NCI-H345 treated with DMSO at 0.1 percent for 48 hours (cell line): ENCODE results near the gene PLA2R1.
A peak's percentile ranks its signal among the peaks of the same experiment; 100 is the strongest.

Experiments used
- DNase-seq: peaks from one replicate; lab custom pipeline; 2025; ENCODE audit not compliant: unreplicated experiment; lab: John Stamatoyannopoulos, UW

PLA2R1 gene

DNA sequence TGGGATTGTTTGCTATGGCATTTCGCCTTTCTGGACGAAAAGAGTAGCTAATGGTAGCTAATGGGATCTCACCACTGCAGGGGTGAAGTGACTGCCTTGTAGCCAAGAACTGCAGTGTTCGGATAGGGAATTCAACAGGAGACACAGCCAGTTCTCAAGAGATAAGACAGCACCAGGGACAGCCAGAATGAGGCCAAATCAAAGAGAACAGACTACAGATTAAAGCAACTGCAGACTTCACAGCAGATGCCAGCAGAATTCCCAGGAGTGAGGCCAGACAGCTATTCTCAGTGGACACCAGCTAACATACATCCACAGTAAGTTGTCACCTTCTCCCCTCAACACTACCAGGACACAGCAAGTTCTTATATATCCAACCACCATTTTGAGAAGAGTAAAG, 124.0 kb downstream of the PLA2R1 start:
- no peak for DNase-seq

DNA sequence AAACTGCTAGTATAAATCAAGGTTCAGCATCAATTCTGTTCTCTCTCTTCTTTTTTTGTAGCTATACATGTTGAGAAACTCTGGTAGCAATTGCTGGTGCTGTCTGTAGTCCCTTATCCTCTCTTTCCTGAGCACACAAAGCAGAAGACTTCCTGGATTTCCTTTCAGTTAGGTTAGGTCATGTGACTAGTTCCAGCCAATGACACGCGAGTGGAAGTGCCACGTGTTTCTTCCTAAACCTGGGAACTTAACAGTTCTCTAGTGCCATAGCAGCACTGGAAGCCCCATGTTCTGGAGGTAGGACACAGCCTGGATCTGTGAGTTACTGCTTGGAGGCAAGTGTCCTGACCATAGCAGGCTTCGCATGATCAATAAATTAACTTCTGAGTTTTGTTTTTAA, 125.9 kb downstream of the PLA2R1 start:
- no peak for DNase-seq

DNA sequence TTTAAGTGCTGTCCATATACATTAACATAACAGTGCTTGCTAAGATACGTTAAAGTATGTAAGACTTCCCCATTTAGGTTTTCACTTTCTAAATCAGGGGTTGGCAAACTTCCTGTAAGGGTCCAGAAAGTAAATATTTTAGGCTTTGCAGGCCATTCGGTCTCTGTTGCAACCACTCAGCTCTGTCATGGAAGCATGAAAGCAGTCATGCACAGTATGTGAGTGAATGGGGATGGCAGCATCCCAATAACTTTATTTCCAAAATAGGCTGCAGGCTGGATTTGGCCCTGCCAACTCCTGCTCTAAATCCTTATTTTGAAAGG, 128.7 kb downstream of the PLA2R1 start:
- DNase-seq: no peak

DNA sequence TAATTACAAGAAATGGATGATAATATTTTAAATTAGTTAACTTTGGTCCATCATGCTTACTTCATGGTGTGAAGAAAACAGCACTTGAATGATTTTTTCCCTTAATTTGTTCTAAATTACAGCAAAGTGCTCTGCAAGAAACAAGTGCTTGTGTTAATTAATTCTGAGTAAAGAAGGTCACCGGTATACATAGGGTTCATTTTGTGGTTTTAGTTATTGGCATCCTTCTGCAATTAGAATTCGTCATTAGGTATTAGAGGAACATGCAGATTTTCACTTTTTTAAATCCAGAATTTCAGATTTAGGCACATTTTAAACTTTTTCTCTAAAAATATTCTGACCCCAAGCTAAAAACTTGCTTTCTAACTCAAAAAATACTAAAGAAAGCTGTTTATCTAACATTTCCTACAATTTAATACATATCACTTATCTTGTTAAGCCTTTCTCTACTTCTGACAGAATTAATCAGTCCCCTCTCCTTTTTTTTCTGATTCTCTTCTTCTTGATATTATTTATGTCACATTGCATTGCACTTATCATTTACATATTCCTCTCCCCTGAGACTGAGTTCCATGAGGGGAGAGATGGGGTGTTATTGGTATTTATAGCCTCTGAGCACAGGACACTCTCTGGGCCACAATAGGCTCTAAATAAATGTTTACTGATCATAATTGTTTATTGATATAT, 129.2 kb downstream of the PLA2R1 start:
- no peak for DNase-seq

DNA sequence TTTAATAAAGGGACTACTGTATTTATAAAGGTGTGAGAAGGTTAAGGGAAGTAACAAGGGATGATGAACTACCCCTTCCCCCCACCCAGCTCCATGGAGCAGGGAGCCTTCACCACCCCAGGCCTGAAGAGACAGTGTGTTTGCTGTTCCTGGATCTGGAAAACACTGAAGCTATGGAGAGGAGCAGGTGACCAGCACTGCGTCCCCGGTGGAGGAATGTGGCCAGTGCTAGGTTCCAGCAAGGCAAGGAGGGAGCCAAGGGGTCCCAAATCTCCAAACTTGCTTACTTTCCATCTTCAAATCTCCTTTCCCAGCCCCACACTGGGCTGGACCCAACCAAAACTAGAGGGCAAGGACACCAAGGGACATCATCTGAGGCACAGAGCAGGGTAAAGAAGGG, 135.7 kb downstream of the PLA2R1 start:
- no peak for DNase-seq

DNA sequence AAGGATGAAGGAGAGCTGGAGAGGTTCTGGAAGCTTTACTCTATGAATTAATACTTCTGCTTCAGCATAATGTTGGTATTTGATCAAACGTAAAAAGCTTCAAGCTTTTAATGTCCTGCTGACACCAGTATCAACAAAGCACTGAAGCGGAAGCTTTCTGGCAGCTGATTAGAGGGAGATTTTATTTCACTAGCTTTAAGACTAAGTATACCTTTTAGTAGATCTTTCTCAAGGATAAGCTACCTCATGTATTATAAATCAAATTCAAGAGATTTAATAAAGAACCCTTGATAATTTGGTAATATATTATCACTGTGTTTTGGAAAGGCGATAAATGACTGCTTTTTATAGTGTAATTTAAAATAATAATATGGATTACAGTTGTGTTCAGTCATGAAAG, 136.4 kb downstream of the PLA2R1 start:
- DNase-seq: no peak

DNA sequence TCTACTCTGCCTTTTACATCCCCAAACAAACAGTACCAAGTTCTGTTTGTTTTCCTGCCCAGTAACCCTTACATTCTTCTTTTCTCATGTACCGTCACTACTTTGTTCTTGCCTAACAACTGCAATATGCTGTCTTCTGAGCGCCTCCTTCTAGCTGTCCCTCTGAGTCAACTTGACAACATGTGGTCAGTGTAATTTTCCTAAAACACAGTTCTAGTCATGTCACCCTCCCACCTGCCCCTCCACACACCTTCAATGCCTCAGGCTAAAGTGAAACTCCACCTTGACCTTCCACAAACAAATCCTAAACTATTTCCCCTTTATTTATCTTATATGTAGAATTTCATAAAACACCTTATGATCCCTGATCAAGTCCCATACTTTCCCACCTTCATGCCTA, 139.9 kb downstream of the PLA2R1 start:
- DNase-seq: no peak

DNA sequence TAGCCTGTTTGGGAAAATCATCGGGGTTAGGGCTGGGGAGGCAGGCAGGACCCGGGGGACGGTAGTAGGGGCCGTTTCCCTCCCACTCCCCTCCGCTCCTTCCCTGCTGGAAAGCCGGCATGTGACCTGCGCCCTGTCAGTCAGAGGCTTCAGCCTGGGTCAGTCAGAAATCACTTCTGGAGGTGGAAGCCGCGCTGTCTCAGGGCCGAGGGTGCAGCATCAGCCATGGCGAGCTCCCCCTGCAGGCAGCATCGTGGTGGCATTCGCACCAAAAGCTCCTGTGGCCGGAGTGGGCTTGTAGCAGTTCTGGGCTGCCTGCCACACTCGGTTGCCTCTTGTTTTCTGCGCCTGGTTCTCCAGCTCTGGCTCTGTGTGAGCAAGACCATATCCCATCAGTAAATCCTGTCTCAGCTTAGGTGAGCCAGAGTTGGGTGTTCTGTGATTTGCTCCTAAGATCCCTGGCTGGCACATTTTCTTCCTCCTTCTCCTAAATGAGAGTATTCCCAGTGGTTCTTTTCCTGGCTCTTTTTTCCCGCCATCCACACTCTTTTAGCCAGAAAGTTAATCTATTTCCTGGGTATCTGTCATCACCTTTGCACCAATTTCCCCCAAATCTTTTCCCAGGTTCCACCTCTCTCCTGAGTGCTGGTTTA, 140.5 kb downstream of the PLA2R1 start:
- DNase-seq: no peak

DNA sequence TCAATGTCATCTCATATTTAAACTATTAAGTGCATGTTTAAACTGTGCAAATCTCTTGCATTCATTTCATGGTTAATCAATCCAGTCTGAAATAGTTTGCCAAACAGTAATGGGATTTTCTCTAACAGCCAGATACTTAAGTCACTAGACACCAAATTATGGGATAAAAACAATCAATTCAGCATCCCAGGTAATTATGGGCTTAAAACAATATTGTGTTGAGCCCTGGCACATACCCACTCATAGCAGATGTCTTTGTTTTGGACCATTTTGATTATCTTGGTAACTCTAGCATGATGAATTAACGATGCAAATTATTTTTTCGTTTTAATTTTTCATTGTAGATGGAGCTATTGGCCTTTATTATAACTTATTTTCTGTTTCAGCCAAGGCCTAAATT, 145.9 kb downstream of the PLA2R1 start:
- DNase-seq: no peak

DNA sequence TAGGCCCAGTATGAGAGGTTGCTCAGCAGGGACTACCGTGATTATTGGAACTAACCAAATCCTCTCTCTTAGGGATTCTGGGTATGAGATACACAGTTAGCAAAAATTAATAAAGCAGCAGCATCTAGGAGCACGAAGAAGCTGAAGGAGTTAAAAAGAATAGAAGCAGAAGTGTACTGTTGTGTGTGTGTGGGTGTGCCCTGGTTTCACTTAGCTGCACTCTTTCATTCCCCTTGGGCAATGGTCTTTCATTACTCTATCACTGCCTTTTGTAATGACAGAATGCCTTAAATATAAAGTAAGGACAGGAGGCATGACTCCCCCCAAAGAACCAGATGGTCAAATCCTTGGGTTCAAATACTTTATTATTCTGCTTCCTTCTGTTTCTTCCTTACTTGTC, 148.5 kb downstream of the PLA2R1 start:
- no peak for DNase-seq

DNA sequence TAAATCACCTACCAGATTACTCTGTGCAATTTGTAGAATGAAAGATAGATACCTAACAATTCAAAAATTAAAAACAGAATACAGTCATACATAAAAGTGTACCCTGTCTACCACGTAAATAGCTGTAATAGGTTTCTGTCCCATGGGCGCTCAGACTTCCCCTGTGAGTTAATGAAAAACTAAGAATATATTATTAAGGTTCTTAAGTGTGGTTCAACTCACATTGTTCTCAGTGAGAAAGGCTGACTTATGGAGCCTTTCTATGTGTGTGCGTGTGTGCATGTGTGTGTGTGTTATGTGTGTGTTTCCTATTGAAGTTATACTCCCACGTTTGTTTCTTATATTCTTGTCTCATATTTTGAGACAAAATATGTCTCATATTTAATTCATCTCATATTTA, 149.8 kb downstream of the PLA2R1 start:
- no peak for DNase-seq

DNA sequence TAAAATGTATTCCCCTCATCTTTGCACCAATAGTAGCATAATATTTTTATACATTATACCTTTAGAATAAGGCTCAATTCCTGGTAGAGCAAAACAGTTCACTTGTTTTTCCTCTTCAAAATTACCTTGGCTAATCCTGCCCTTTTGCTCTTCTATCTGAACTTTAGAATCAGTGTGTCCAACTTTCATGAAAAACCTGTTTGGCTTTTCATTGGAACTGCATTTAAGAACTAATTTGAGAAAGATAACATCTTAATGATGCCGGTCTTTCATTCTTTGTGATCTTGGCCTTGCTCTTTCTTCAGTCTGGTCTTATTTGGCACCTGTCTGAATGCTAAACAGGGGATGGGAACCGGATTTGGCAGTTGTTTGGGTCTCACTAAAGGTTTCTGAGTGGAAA, 151.5 kb downstream of the PLA2R1 start:
- no peak for DNase-seq

DNA sequence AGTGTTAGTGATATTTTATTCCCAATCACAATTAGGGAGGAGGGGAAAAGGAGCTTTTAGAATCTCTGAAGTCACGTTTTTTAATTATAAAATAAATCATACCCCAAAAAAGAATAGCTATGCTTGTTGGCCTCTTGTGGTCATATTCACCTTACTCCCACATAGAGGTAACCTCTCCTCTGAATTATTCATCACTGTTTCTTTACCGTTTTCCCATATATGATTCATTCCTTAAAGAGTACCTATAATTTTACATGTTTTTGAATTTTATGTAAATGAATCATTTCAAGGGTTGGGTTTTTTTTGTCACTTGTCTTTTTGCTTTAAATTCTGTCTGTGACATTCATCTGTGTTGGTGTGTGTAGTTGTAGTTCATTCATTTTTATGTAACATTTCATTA, 153.8 kb downstream of the PLA2R1 start:
- no peak for DNase-seq

DNA sequence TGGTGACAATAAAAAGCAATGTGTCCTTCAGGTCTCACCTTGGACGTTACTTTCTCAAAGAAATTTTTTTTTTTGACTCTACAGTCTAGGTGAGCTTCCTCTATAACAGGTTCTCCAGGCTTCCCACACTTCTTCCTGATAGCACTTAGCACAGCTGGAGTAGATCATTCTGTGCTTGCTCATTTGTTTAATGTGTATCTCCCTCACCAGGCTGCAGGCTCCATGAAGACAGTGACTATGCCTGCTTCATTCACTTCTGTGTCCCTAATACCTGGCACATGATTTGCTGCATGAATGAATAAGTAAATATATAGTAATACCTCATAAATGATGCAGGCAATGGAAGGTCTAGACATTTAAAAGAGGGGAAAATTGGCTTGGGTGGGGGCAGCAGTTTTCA, 154.5 kb downstream of the PLA2R1 start:
- peak; percentile 57 for DNase-seq

DNA sequence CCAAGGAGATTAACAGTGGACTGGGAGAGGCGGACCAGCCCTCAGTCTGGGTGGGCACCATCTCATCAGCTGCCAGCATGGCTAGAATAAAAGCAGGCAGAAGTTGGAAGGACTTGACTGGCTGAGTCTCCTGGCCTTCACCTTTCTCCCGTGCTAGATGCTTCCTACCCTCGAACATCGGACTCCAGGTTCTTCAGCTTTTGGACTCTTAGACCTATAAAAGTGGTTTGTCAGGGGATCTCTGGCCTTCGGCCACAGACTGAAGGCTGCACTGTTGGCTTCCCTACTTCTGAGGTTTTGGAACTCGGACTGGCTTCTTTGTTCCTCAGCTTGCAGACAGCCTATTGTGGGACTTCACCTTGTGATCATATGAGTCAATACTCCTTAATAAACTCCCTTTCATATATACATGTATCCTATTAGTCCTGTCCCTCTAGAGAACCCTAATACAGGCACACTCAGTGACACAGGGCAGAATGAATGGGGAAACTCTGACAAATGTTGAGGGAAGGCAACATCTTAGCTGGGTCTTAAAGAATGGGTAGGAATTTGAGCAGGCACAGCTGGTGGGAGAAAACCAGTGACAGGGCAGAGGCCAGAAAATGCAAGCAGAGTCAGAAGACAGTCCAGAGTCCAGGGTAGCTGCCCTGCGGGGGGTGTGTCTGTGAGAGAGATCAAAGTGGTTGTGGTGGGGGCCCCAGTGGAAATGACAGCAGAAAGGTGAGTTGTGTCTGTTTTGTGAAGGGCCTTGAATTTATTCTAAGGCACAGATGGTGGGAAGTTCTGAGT, 156.3 kb downstream of the PLA2R1 start:
- no peak for DNase-seq

DNA sequence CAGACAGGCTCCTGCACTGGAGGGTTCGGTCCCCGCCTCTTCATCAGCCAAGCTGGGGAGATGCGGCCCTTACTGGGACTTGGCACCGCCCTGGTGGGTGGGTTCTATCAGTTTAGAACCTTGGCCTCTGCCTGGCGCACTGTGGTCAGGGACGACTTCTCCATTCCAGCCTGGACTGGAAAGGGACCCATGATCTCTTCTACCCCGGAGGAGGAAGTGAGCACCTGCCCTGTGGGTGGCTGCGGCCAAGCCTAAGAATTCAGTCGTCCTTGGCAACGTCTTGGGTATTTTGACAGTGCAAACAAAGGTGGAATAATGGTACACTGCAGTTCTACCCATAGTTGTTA, 157.5 kb downstream of the PLA2R1 start:
- DNase-seq: no peak

DNA sequence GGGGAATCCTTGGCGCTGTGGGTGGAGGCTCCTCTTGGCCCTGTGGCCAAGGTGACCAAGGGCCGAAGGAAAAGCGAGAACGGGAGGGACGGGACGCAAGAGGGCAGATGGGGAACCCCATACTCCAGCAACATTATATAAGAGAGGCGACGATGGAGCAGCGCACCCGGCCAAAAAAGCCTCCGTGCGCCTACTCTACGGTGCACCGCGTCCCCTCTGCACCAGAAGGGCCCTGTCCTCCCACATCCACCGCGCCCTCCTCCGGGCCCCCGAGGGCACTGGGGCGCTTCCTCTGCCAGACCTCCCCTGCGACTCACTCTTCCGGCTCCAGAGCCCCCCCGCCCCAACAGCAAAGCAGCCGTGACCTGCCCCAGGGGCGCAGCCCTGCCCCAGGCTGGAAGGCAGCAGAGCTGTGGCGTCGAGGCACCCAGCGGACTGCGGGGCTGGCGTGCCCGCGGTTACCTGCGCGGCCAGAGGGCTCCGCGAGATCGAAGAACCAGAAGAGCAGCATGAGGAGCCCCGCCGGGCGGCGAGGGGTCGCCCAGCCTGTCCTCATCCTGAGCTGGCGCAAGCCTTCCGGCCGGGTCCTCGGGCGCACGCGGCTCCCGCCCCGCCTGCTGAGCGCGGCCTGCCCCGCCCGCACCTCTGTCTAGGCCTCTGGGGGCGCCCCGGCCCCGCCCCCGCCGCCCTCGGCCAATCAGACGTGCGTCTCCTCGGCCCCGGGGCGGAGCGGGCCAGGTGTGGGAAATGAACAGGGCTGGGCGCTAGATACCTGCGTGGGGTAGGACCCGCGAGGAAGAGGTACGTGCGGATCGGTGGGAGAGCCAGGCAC, 158.1 kb downstream of the PLA2R1 start, which contains the start of gene LY75:
TSS of gene LY75 (minus strand) at position 630 of the 832 bp plus-strand sequence.
- DNase-seq: no peak

DNA sequence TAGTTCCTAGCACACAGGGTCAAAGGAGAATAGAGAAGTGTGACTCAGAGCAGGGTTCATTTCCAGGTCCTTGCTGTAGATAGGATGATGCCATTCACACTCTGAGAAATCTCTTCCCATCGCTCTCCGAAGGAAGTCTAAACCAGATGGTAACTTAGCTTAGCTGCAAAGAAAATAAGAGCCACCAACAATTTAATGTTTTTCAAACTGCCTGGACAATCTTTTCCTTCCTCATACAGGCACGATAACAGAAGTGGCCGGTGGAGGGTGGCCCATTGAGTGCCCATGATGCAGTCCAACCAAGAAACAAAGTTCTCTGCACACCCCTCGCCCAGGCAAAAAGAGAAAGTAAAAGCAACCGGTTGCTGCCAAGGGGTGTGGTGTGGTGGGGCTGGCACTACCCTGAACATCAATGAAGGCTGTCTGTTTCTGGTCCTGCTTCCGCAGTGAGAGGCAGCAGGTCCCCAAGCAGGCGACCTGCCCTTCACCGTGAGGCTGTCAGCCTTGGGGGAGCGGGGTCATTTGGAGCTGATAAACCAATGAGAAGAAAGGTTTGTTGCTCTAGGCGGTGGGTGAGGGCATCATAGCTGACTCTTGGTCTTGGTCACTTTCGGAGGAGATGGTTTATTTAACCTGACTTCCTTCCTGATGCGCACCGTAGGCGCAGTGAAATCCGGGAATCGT, 158.8 kb downstream of the PLA2R1 start:
- peak; percentile 7 for DNase-seq

DNA sequence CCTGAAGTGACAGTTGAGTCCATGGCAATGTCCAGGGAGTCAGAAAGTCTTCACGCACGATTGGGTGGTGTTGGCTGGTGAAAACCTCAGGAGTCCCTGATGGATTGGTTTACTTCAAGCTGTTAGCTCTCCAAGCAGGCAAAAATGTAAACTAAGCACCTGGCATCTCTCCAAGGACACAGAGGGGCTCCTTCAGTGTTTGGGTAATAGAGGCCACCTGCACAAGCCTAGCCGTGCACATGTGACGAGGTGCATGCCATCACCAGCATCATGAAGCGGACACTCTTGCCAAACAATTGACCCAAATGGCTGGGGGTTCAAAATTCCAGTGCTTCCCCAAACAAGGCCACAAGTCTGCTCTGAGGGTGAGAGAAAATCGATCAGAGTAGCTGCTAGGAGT, 159.7 kb downstream of the PLA2R1 start:
- DNase-seq: peak; percentile 93

DNA sequence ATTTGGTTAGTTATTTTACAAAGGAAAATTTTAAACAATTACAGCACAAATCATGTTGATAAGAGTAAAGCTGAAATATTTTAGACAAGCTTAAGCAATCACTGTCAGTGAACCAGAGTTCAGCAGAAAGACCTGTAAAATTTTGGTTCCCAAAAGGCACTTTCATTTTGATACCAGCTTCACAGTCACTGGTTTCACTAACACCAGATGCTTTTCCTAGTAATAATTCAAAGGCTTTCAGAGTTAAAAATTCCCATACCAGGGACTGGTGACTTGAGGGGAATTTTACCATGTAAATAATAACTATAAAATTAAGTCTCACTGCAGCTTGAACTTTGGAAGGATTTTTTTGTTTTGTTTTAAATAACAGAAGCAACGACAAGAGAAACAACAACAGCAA, 162.1 kb downstream of the PLA2R1 start:
- DNase-seq: no peak

DNA sequence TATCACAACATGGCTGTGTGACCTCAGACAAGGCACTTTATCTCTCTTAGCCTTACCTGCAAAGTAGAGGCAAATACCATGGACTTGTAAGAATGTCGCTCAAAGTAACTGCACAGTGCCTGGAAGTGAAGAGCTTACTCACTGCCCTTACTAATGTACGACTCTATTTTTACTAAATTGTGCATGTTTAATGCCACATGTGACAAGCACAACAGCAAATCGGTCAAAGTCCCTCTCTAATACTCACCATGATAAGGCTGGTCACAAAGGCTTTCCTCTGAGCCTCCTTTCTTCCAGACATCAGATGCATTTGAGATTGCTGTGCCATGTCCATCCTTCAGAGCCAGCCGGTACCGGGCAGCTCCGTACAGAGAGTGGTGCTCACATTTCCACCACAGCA, 164.0 kb downstream of the PLA2R1 start:
- DNase-seq: no peak
